ENCODE measurements around the gene CT83. TPM values are rescaled to one million over a fixed set of nuclear protein-coding genes. Genes with fewer than 3 reads are reported as not detected.

Gene CT83, protein sequence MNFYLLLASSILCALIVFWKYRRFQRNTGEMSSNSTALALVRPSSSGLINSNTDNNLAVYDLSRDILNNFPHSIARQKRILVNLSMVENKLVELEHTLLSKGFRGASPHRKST
- not detected for total RNA-seq
- long read RNA-seq = 0 reads

DNA sequence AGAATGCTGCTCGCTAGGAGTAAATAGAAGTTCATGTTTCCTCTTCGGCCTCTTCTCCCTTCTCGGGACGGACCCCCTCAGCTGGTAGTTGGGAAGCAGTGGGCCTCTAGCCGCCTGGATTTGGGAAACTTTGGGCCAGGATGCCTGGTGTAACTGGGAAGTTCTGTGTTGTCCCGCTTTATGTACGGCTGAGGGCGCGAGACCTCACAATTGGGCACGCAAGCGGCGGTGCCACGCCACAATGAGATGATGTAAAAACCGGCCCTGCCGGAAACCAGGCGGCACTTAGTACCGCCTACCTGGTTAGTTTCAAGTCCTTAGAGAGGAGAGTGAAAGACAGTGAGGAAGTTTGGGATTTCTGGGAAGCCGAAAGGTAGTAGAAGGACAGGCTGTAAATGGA is at the start of gene CT83:
Gene CT83 (minus strand): TSS at position 155 of the 400 bp plus-strand sequence. CDS start 120 bp downstream, at position 35.
- H3K4me3 ChIP-seq = no peak within 1 kb of the TSS
- no peaks in the 10 kb centered on the region for H3K27me3 ChIP-seq (ENCODE audit: low read depth)
- no peak for TF ChIP-seq CTCF (IDR thresholded peaks at IDR 0.05)
- no peaks in the 10 kb centered on the region for H3K36me3 ChIP-seq
- DNase-seq (no peak), ATAC-seq (peak in 1 of 2 donors; percentile 23)
- intact Hi-C loops (cut with DNase I) = no loop called here
- H3K9me3 ChIP-seq = no peaks in the 10 kb centered on the region
- H3K4me1 ChIP-seq = no peaks in the 10 kb centered on the region
- H3K27ac ChIP-seq = no peak within 1 kb of the TSS

DNA sequence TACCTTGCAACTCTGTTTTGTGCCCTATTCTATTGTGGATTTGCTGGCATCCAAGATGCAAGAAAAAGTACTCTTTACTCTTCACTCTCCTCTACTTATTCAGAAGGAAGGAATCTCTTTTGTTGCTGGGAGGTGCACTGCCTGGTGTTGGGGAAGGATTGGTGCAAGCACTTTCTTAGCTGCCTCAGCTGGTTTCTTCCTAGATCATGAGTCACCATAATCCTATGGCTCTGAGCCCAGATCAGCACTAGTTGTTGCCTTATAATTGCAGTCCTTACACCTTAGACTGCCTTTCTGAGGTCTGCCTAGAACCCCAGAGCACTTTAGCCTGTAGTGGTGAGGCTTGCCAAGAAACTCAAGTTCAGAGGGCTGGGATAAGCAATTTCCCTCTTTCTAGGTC is 37.0 kb upstream of the CT83 start:
- no peak overlapping the region for H3K4me3 ChIP-seq
- intact Hi-C loops (cut with DNase I) = no loop called here
- DNase-seq (no peak), ATAC-seq (peak in 1 of 2 donors; percentile 12)
- no peaks in the 10 kb centered on the region for H3K27me3 ChIP-seq (ENCODE audit: low read depth)
- H3K4me1 ChIP-seq = no peaks in the 10 kb centered on the region
- TF ChIP-seq CTCF (IDR thresholded peaks at IDR 0.05) = no peak
- H3K36me3 ChIP-seq = no peaks in the 10 kb centered on the region
- H3K9me3 ChIP-seq = no peaks in the 10 kb centered on the region
- no peak overlapping the region for H3K27ac ChIP-seq

- Histone ChIP-seq H3K9me3 (no peaks in the 10 kb centered on the region), H3K4me1 (no peaks in the 10 kb centered on the region), H3K4me3 (no peak overlapping the region), H3K27ac (no peak overlapping the region), H3K27me3 (ENCODE audit: low read depth) (no peaks in the 10 kb centered on the region), H3K36me3 (no peaks in the 10 kb centered on the region)
- ATAC-seq = no peak
- no peak for TF ChIP-seq CTCF (IDR thresholded peaks at IDR 0.05)
- intact Hi-C loops (cut with DNase I) = no loop called here
- DNase-seq = no peak
Measured at GRCh38 chrX:116493271-116493670, 30.5 kb upstream of the CT83 start.

GRCh38 chrX:116490104-116490503 is 27.3 kb upstream of the CT83 start:
- Histone ChIP-seq H3K27me3 (ENCODE audit: low read depth) (no peaks in the 10 kb centered on the region), H3K9me3 (no peaks in the 10 kb centered on the region), H3K4me1 (no peaks in the 10 kb centered on the region), H3K27ac (no peak overlapping the region), H3K36me3 (no peaks in the 10 kb centered on the region), H3K4me3 (no peak overlapping the region)
- intact Hi-C loops (cut with DNase I) = no loop called here
- ATAC-seq (no peak), DNase-seq (no peak)
- TF ChIP-seq CTCF (IDR thresholded peaks at IDR 0.05) = no peak

DNA sequence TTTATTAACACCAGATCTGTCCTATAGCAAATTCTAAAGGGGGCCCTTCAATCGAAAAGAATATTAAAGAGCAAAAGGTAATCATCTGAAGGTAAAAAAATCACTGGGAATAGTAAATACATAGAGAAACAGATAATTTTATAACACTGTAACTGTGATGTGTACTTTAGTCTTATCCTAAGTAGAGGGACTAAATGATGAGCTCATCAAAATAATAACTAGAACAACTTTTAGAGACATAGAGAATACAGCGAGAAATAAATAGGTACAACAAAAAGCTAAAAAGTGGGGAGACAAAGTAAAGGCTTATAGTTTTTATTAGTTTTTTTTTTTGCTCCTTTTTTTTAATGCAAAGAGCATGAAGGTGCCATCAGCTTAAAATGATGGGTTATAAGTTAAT is 17.3 kb upstream of the CT83 start:
- intact Hi-C loops (cut with DNase I) = no loop called here
- no peak overlapping the region for H3K4me3 ChIP-seq
- no peaks in the 10 kb centered on the region for H3K9me3 ChIP-seq
- DNase-seq (no peak), ATAC-seq (no peak)
- no peaks in the 10 kb centered on the region for H3K4me1 ChIP-seq
- no peak for TF ChIP-seq CTCF (IDR thresholded peaks at IDR 0.05)
- H3K27me3 ChIP-seq (ENCODE audit: low read depth) = no peaks in the 10 kb centered on the region
- H3K36me3 ChIP-seq = no peaks in the 10 kb centered on the region
- H3K27ac ChIP-seq = no peak overlapping the region

GRCh38 chrX:116449156-116449555 is 13.6 kb downstream of the CT83 start:
- Histone ChIP-seq H3K4me3 (no peak overlapping the region), H3K27ac (no peak overlapping the region), H3K27me3 (ENCODE audit: low read depth) (no peaks in the 10 kb centered on the region), H3K9me3 (no peaks in the 10 kb centered on the region), H3K36me3 (no peaks in the 10 kb centered on the region), H3K4me1 (no peaks in the 10 kb centered on the region)
- no peak for DNase-seq
- no peak for TF ChIP-seq CTCF (IDR thresholded peaks at IDR 0.05)
- no peak for ATAC-seq
- intact Hi-C loops (cut with DNase I) = no loop called here
